Ovary (tissue), 3 donors: ENCODE measurements around the gene SIK3.

Experiments
- CTCF ChIP-seq, 3 donors: fragments of 450-650 bp in 2 of 3; fragments of 200-600 bp in 1 of 3; IDR thresholded peaks; one replicate each; pipeline versions ENCODE4 v1.5.1 to v1.8.0; 2016 to 2022; ENCODE audit warnings: antibody characterized with exemption in 3 of 3, mild to moderate bottlenecking in 1 of 3
- POLR2A ChIP-seq: fragments of 450-650 bp; IDR thresholded peaks from one replicate; pipeline ENCODE4 v1.6.1; 2017; ENCODE audit warnings: antibody characterized with exemption, mild to moderate bottlenecking, moderate library complexity
- donor health status: DM: no; HTN: no; CAD: no.

DNA sequence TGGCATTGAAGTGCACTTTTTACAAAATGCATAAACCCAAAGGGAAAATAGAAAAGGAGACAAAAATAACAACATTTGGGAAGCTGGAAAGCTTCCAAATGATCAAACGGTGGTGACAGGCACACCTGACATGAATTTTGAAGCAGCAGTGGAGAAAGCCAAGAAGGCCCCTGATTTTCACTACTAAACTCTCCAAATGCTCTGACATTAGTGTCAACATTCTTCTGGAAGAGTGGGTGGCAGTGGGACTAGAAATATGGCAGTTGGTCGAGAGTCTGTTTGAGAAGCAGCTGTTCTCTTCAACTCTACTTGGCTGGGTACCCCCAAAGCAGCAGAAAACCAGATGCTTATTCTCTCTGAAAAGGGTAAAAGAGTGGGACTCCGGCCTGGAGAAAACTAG lies 294.2 kb downstream of the SIK3 start:
- TF ChIP-seq CTCF (IDR thresholded peaks at IDR 0.05) (no peak), POLR2A (no peak)
